MG63 (cell line): ENCODE measurements around the gene TRIM44. TPM values are rescaled to one million over a fixed set of nuclear protein-coding genes. Genes with fewer than 3 reads are reported as not detected.

Source experiments
- DNase-seq: peaks from one replicate; pipeline ENCODE4 v3.0.0-alpha.2; 2020
- H3K27me3 ChIP-seq: fragments of 250-450 bp; sonication (Bioruptor Pico); 2 replicates; pipeline ENCODE4 v1.5.1; 2020; ENCODE audit warnings: mild to moderate bottlenecking, moderate library complexity
- H3K36me3 ChIP-seq: fragments of 250-450 bp; sonication (Bioruptor Pico); 2 replicates; pipeline ENCODE4 v1.5.1; 2020; ENCODE audit warnings: mild to moderate bottlenecking, moderate library complexity
- H3K4me3 ChIP-seq: fragments of 250-450 bp; sonication (Bioruptor Pico); 2 replicates; pipeline ENCODE4 v1.5.1; 2020; ENCODE audit warnings: mild to moderate bottlenecking, moderate library complexity
- H3K9me3 ChIP-seq: fragments of 250-450 bp; sonication (Bioruptor Pico); 2 replicates; pipeline ENCODE4 v1.5.1; 2020; ENCODE audit warnings: mild to moderate bottlenecking, moderate library complexity
- total RNA-seq: library from RNA; depleted of rRNA; stranded (reverse); fragments of >200 nt; shearing (Covaris generic); gene quantifications from 2 replicates; pipeline ENCODE4 v1.2.3, GENCODE V29; 2014; ENCODE audit warnings: low replicate concordance

The TRIM44 gene
- total RNA-seq, 1 experiment from 2014 or later: 13.0 TPM

DNA sequence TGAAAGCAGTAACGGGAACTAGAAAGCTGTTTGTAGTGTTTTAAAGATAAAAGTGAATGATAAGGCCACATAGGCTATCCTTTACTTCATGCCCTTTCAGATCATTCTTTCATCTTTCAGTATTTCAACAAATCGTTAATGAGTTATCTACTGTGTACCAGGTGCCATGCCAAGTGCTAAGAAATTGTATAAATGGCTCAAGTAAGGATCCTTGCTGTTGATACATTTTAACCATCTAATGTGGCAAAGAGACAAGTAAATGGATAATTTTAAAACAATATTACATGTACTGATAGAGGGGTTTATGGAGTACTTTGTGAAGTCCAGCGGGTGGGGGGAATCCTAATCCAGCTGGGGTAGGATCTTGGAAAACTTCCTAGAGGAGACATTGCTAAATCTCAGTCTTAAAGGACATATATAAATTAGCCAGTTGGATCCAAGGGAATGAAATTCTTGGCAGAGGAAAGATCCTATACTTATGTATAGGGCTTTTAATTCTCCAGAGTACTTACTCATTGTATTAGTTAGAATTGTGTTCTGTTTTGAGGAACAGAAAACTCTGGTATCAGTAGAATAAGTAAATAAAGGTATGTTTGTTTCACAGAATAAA is 119.4 kb downstream of the TRIM44 start:
- H3K27me3 ChIP-seq: no peaks in the 10 kb centered on the region
- peaks cover 18% of the 10 kb centered on the region for H3K9me3 ChIP-seq
- peaks cover 12% of the 10 kb centered on the region for H3K36me3 ChIP-seq
- H3K4me3 ChIP-seq: no peak overlapping the region
- DNase-seq: no peak

GRCh38 chr11:35783809-35784208 is 121.2 kb downstream of the TRIM44 start:
- no peak for DNase-seq
- no peaks in the 10 kb centered on the region for H3K27me3 ChIP-seq
- H3K36me3 ChIP-seq: peaks cover 10% of the 10 kb centered on the region
- peaks cover 6% of the 10 kb centered on the region for H3K9me3 ChIP-seq
- H3K4me3 ChIP-seq: no peak overlapping the region

DNA sequence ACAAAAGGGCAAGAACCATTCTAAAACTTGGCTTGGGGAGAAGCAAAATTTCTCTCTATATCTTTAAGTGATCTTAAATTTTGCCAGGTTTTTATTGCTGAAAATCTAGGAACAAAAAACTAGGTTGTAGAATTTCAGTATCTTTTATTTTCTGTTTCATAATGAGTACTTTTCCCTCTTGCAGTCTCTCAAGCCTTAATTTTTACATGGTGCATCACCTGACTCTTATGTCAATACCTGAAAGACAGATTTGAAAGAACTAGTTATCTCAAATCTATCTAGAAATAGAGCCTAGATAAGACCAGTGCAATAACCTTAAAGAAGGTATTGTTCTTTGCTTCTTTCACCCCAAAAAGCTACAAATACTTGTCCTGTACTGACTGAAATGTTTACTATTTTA is 122.1 kb downstream of the TRIM44 start:
- Histone ChIP-seq H3K27me3 (no peaks in the 10 kb centered on the region), H3K36me3 (peaks cover 10% of the 10 kb centered on the region)

GRCh38 chr11:35785287-35786167 is 123.0 kb downstream of the TRIM44 start:
- Histone ChIP-seq H3K36me3 (peaks cover 10% of the 10 kb centered on the region), H3K4me3 (no peak overlapping the region), H3K9me3 (no peaks in the 10 kb centered on the region), H3K27me3 (no peaks in the 10 kb centered on the region)
- DNase-seq: no peak

More for the DNA sequence above, 122.1 kb downstream of the TRIM44 start:
- Histone ChIP-seq H3K4me3 (no peak overlapping the region), H3K9me3 (peaks cover 2% of the 10 kb centered on the region; the same call in 1 of the 2 replicates)
- DNase-seq: no peak

- Histone ChIP-seq H3K27me3 (no peaks in the 10 kb centered on the region), H3K36me3 (peaks cover 10% of the 10 kb centered on the region), H3K9me3 (no peaks in the 10 kb centered on the region), H3K4me3 (no peak overlapping the region)
- no peak for DNase-seq
Observed at GRCh38 chr11:35786188-35786587, 123.6 kb downstream of the TRIM44 start.

GRCh38 chr11:35787013-35787504 is 124.5 kb downstream of the TRIM44 start:
- Histone ChIP-seq H3K9me3 (no peaks in the 10 kb centered on the region), H3K4me3 (no peak overlapping the region), H3K27me3 (no peaks in the 10 kb centered on the region), H3K36me3 (peaks cover 8% of the 10 kb centered on the region)
- DNase-seq: no peak

GRCh38 chr11:35787626-35788025 is 125.1 kb downstream of the TRIM44 start:
- DNase-seq: no peak
- Histone ChIP-seq H3K36me3 (peaks cover 13% of the 10 kb centered on the region), H3K9me3 (no peaks in the 10 kb centered on the region), H3K4me3 (no peak overlapping the region), H3K27me3 (no peaks in the 10 kb centered on the region)

DNA sequence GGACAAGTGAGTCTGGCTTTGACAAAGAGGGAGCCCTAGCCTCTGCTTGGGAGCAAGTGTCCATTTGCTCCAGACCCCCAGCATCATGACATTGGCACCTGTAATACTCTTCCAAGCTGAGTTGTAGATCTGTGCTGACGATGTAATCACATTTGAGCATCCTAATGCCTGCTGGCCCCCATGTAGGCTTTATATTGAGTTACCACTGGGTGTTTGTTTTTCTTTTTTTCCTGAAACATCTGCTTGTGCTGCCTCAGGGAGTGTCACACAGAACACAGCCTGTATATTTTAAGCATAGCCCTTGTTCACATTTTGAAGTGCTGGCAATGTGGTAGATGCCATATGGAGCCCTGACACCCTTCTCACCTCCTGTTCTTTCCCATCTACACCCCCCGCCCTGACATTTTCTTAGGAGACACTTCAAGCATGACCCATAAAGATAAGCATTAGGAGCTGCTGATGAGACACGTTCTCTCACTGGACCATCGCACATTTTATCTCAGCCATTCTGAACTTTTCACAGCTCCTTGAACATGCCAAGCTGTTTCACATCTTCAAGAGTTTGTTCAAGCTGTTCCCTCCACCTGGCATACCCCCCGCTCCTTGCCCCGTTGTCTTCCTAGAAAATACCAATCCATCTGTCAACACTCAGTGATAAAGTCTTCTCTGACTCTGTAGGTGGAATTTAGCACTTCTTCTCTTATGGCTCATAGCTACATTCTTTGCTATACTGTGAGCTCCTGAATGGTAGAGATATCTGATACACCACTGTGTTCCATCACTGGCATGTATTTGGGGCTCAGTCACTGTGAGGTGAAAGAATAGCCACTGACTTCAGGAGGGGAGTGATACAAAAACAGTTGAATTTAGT is 128.7 kb downstream of the TRIM44 start:
- Histone ChIP-seq H3K36me3 (peaks cover 11% of the 10 kb centered on the region), H3K27me3 (no peaks in the 10 kb centered on the region), H3K9me3 (no peaks in the 10 kb centered on the region), H3K4me3 (no peak overlapping the region)
- no peak for DNase-seq

- Histone ChIP-seq H3K27me3 (no peaks in the 10 kb centered on the region), H3K4me3 (no peak overlapping the region), H3K36me3 (peaks cover 11% of the 10 kb centered on the region), H3K9me3 (no peaks in the 10 kb centered on the region)
- DNase-seq: peak; percentile 44
Observed at GRCh38 chr11:35792148-35792845, 129.7 kb downstream of the TRIM44 start.

GRCh38 chr11:35792846-35793192 is 130.2 kb downstream of the TRIM44 start:
- H3K9me3 ChIP-seq: no peaks in the 10 kb centered on the region
- DNase-seq: no peak
- peaks cover 11% of the 10 kb centered on the region for H3K36me3 ChIP-seq
- H3K4me3 ChIP-seq: no peak overlapping the region
- no peaks in the 10 kb centered on the region for H3K27me3 ChIP-seq

GRCh38 chr11:35794333-35794732 is 131.8 kb downstream of the TRIM44 start:
- H3K9me3 ChIP-seq: no peaks in the 10 kb centered on the region
- H3K36me3 ChIP-seq: peaks cover 11% of the 10 kb centered on the region
- H3K27me3 ChIP-seq: no peaks in the 10 kb centered on the region
- H3K4me3 ChIP-seq: no peak overlapping the region
- DNase-seq: no peak

DNA sequence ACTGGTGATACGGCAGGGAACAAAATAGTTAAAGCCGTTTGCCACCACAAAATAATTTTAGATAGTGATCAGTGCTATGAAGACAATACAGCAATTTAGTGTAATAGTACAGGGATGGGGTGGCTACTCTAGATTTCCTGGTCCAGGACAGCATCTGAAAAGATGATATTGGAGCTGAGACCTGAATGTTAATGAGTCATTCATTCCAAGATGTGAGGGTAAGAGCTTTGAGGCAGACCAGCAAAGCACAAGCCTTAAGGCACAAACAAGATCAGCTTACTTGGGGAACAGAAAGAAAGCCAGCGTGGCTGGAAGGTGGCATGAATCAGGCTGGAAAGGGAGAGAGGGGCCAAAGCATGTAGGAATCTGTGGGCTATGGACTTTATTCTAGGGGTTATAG is 132.3 kb downstream of the TRIM44 start:
- no peaks in the 10 kb centered on the region for H3K9me3 ChIP-seq
- no peak overlapping the region for H3K4me3 ChIP-seq
- DNase-seq: peak; percentile 40
- peaks cover 14% of the 10 kb centered on the region for H3K36me3 ChIP-seq
- H3K27me3 ChIP-seq: no peaks in the 10 kb centered on the region

DNA sequence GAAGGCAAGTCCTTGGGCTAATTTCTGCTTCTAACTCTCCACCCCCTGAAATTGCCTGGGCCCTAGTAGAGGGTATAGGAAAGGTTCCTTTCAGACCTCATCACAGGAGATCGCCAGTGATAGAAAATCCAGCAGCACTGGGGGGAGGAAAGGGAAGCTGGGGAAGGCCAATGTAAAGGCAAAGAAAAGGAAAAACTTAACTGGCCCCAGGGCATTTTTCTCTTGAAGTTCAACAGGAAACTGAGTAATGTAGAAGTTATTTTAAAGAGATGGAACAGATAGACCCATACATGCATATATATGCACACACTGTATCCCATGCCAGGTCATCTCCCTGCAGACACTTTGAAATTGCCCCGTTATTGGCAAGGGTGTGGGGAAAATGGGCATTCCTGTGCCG is 134.0 kb downstream of the TRIM44 start:
- no peaks in the 10 kb centered on the region for H3K9me3 ChIP-seq
- H3K4me3 ChIP-seq: no peak overlapping the region
- H3K36me3 ChIP-seq: peaks cover 18% of the 10 kb centered on the region
- peak; percentile 53 for DNase-seq
- no peaks in the 10 kb centered on the region for H3K27me3 ChIP-seq

DNA sequence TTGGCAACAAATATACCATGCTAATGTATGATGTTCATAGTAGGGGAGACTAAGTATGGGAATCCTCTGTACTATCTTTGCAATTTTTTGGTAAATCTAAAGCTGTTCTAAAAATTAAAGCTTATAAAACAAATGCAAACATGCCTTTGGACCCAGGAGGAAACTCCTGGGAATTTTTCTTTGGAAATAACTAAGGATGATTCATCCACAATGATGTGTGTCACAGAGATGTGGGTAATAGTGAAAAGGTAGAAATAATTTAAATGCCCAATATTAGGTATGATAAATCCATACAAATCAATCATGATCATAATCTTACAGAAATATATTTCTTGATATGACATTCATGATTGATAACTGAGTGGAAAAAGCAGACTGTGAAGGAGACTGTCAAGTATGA is 135.8 kb downstream of the TRIM44 start:
- DNase-seq: no peak
- no peaks in the 10 kb centered on the region for H3K9me3 ChIP-seq

GRCh38 chr11:35798983-35799382 is 136.4 kb downstream of the TRIM44 start:
- Histone ChIP-seq H3K9me3 (no peaks in the 10 kb centered on the region), H3K36me3 (peaks cover 12% of the 10 kb centered on the region), H3K27me3 (no peaks in the 10 kb centered on the region), H3K4me3 (no peak overlapping the region)
- no peak for DNase-seq

More for the DNA sequence above, 135.8 kb downstream of the TRIM44 start:
- Histone ChIP-seq H3K27me3 (no peaks in the 10 kb centered on the region), H3K36me3 (peaks cover 12% of the 10 kb centered on the region), H3K4me3 (no peak overlapping the region)

GRCh38 chr11:35799655-35800054 is 137.1 kb downstream of the TRIM44 start:
- H3K36me3 ChIP-seq: peaks cover 12% of the 10 kb centered on the region
- DNase-seq: no peak
- H3K4me3 ChIP-seq: no peak overlapping the region
- no peaks in the 10 kb centered on the region for H3K9me3 ChIP-seq
- no peaks in the 10 kb centered on the region for H3K27me3 ChIP-seq
